Common myeloid progenitor, CD34-positive (primary cell): ENCODE results near the gene FBXO21.

ENCODE experiments used
- CTCF ChIA-PET: fragments of 350-600 bp; sonication (Branson Sonifier 250); formaldehyde crosslinking; loops from one replicate; lab custom pipeline; 2021; ENCODE audit warnings: antibody characterized with exemption; lab: Charles Lee
- POLR2A ChIA-PET: fragments of 350-600 bp; sonication (Branson Sonifier 250); formaldehyde crosslinking; loops from one replicate; lab custom pipeline; 2021; ENCODE audit warnings: antibody characterized with exemption; lab: Charles Lee
- DNase-seq, 3 donors: peaks; one replicate each; pipeline versions ENCODE4 v3.0.0 to v3.0.0-alpha.2; 2013
- H3K27ac ChIP-seq, 2 experiments: 1 replicate in 1 of 2; 2 replicates in 1 of 2; pipeline ENCODE4 v1.7.0; 2013; ENCODE audit warnings: inconsistent platforms in 2 of 2, low read length in 2 of 2, mild to moderate bottlenecking in 2 of 2, low read depth in 1 of 2, moderate library complexity in 1 of 2; ENCODE audit not compliant: severe bottlenecking in 2 of 2, insufficient read depth in 1 of 2, poor library complexity in 1 of 2
- H3K27me3 ChIP-seq, 5 experiments: replicated peaks in 2 of 5; 1 replicate in 3 of 5; 2 replicates in 2 of 5; pipeline versions ENCODE4 v1.6.1 to v1.7.0; 2013; ENCODE audit warnings: low read length in 4 of 5, mild to moderate bottlenecking in 2 of 5, moderate library complexity in 2 of 5, inconsistent platforms in 1 of 5; ENCODE audit not compliant: insufficient read depth in 5 of 5, control insufficient read depth in 4 of 5
- H3K36me3 ChIP-seq, 4 experiments: 1 replicate in 2 of 4; 2 replicates in 2 of 4; pipeline versions ENCODE4 v1.6.1 to v1.7.0; 2013; ENCODE audit warnings: low read length in 3 of 4, control low read depth in 1 of 4, mild to moderate bottlenecking in 1 of 4; ENCODE audit not compliant: control insufficient read depth in 4 of 4, insufficient read depth in 4 of 4
- H3K4me1 ChIP-seq, 4 experiments: 1 replicate in 3 of 4; 2 replicates in 1 of 4; pipeline versions ENCODE4 v1.6.1 to v1.7.1; 2013; ENCODE audit warnings: low read length in 3 of 4, mild to moderate bottlenecking in 3 of 4, control low read depth in 1 of 4, inconsistent platforms in 1 of 4, moderate library complexity in 1 of 4; ENCODE audit not compliant: control insufficient read depth in 4 of 4, insufficient read depth in 4 of 4; ENCODE audit errors: control extremely low read depth in 1 of 4
- H3K4me3 ChIP-seq, 7 experiments: 1 replicate in 4 of 7; 2 replicates in 3 of 7; pipeline versions ENCODE4 v1.5.1 to v1.7.0; 2013; ENCODE audit warnings: mild to moderate bottlenecking in 7 of 7, low read length in 6 of 7, moderate library complexity in 6 of 7, inconsistent platforms in 2 of 7, low read depth in 2 of 7, control low read depth in 1 of 7; ENCODE audit not compliant: insufficient read depth in 4 of 7, control insufficient read depth in 1 of 7; ENCODE audit errors: extremely low read depth in 1 of 7
- H3K9me3 ChIP-seq, 5 experiments: 1 replicate in 4 of 5; 2 replicates in 1 of 5; pipeline versions ENCODE4 v1.6.1 to v1.7.1; 2013; ENCODE audit warnings: low read length in 4 of 5, mild to moderate bottlenecking in 2 of 5, inconsistent platforms in 1 of 5, low read depth in 1 of 5, moderate library complexity in 1 of 5; ENCODE audit not compliant: control insufficient read depth in 4 of 5, insufficient read depth in 2 of 5; ENCODE audit errors: control extremely low read depth in 1 of 5
- WGBS: methylation state at CpG from one replicate; pipeline ENCODE4 v1.1.5; 2013; ENCODE audit not compliant: insufficient coverage; 5-methylcytosine and 5-hydroxymethylcytosine counted together

FBXO21 gene

GRCh38 chr12:117142094-117142493, 48.2 kb downstream of the FBXO21 start:
- WGBS = 98% methylated on average over 12 of the region's 12 CpGs
- Histone ChIP-seq H3K36me3 (peaks cover 13 to 26% (median 15%) of the 10 kb centered on the region in 4 experiments), H3K27ac (no peak overlapping the region), H3K4me1 (no peaks in the 10 kb centered on the region), H3K27me3 (no peaks in the 10 kb centered on the region), H3K9me3 (no peaks in the 10 kb centered on the region), H3K4me3 (no peak overlapping the region)
- CTCF ChIA-PET = no interaction called here
- no peak for DNase-seq
- POLR2A ChIA-PET = no interaction called here

GRCh38 chr12:117141097-117141898, 49.0 kb downstream of the FBXO21 start:
- H3K27me3 ChIP-seq = no peaks in the 10 kb centered on the region
- no peaks in the 10 kb centered on the region for H3K4me1 ChIP-seq
- no peaks in the 10 kb centered on the region for H3K9me3 ChIP-seq
- ChIA-PET POLR2A (no interaction called here), CTCF (no interaction called here)
- H3K27ac ChIP-seq = no peak overlapping the region
- 89% methylated on average over 26 of the region's 29 CpGs for WGBS
- no peak for DNase-seq
- no peak overlapping the region for H3K4me3 ChIP-seq
- H3K36me3 ChIP-seq = peaks cover 13 to 22% (median 14%) of the 10 kb centered on the region in 4 experiments

- Histone ChIP-seq H3K4me3 (no peak overlapping the region), H3K9me3 (no peaks in the 10 kb centered on the region), H3K27me3 (no peaks in the 10 kb centered on the region), H3K36me3 (peaks cover 7 to 15% (median 8%) of the 10 kb centered on the region in 4 experiments), H3K4me1 (no peaks in the 10 kb centered on the region), H3K27ac (no peak overlapping the region)
- ChIA-PET POLR2A (no interaction called here), CTCF (no interaction called here)
- WGBS = 82% methylated on average over 9 of the region's 12 CpGs
- DNase-seq = no peak
Measured at GRCh38 chr12:117140397-117141096, 49.7 kb downstream of the FBXO21 start.

GRCh38 chr12:117139025-117139717, 51.1 kb downstream of the FBXO21 start:
- Histone ChIP-seq H3K36me3 (peaks cover 0 to 5% (median 2%) of the 10 kb centered on the region in 4 experiments), H3K27me3 (no peaks in the 10 kb centered on the region), H3K9me3 (no peaks in the 10 kb centered on the region), H3K4me3 (no peak overlapping the region), H3K27ac (no peak overlapping the region), H3K4me1 (peaks cover 0 to 13% (median 8%) of the 10 kb centered on the region in 4 experiments)
- ChIA-PET CTCF (interaction anchor here (1.0 to 1.6 kb wide), 4 partner anchors 9 to 119 kb away, joined by 3 to 6 read pairs (median 3); no protein-coding TSS in a partner anchor), POLR2A (interaction anchor here (0.6 kb wide), 1 partner anchor 11 kb away, joined by 6 read pairs; no protein-coding TSS in a partner anchor)
- 92% methylated on average over 5 of the region's 5 CpGs for WGBS
- no peak for DNase-seq

GRCh38 chr12:117134721-117135120, 55.5 kb downstream of the FBXO21 start:
- CTCF ChIA-PET = interaction anchor here (0.6 to 8.6 kb wide), 4 partner anchors 15 to 110 kb away, joined by 3 to 75 read pairs (median 10); no protein-coding TSS in a partner anchor
- 95% methylated on average over 2 of the region's 2 CpGs for WGBS
- POLR2A ChIA-PET = no interaction called here

GRCh38 chr12:117134059-117134458, 56.2 kb downstream of the FBXO21 start:
- no peaks in the 10 kb centered on the region for H3K27me3 ChIP-seq
- POLR2A ChIA-PET = no interaction called here
- peak overlapping the region in 3 of 7 experiments; percentile 39 to 54 (median 41) for H3K4me3 ChIP-seq
- no peaks in the 10 kb centered on the region for H3K9me3 ChIP-seq
- peak; percentile 59 to 88 (median 86) for DNase-seq
- CTCF ChIA-PET = interaction anchor here (1.2 to 8.6 kb wide), 3 partner anchors 15 to 110 kb away, joined by 3 to 75 read pairs (median 18); no protein-coding TSS in a partner anchor
- peaks cover 4 to 28% (median 17%) of the 10 kb centered on the region in 4 experiments for H3K4me1 ChIP-seq
- peak overlapping the region in 1 of 2 experiments; percentile 6 for H3K27ac ChIP-seq
- WGBS = under 1% methylated on average over 8 of the region's 10 CpGs
- no peaks in the 10 kb centered on the region for H3K36me3 ChIP-seq

More at GRCh38 chr12:117134721-117135120, 55.5 kb downstream of the FBXO21 start:
- Histone ChIP-seq H3K4me1 (peaks cover 4 to 28% (median 17%) of the 10 kb centered on the region in 4 experiments), H3K27me3 (no peaks in the 10 kb centered on the region), H3K36me3 (no peaks in the 10 kb centered on the region), H3K27ac (no peak overlapping the region), H3K4me3 (peak overlapping the region in 1 of 7 experiments; percentile 54), H3K9me3 (no peaks in the 10 kb centered on the region)
- DNase-seq = no peak
